Mesenchymal stem cell (in vitro differentiated cells and primary cell): ENCODE data around the gene CAPRIN1.

Experiments used
- DNase-seq: peaks from one replicate; pipeline ENCODE4 v3.0.0-alpha.2; 2013
- H2AFZ ChIP-seq: one replicate; pipeline ENCODE4 v1.6.1; 2013; ENCODE audit warnings: low read depth, mild to moderate bottlenecking, control low read depth, inconsistent platforms, low read length, moderate library complexity
- H2AK5ac ChIP-seq: 2 replicates; pipeline ENCODE4 v1.6.1; 2013; ENCODE audit warnings: low read length, moderate library complexity, mild to moderate bottlenecking, inconsistent platforms; ENCODE audit not compliant: severe bottlenecking
- H2BK120ac ChIP-seq: one replicate; pipeline ENCODE4 v1.6.1; 2013; ENCODE audit warnings: low read depth, mild to moderate bottlenecking, inconsistent platforms, low read length, moderate library complexity
- H2BK12ac ChIP-seq, 2 experiments: one replicate each; pipeline ENCODE4 v1.6.1; 2013; ENCODE audit warnings: inconsistent platforms in 2 of 2, low read length in 2 of 2, mild to moderate bottlenecking in 2 of 2, moderate library complexity in 2 of 2, control low read depth in 1 of 2
- H2BK15ac ChIP-seq: one replicate; pipeline ENCODE4 v1.6.1; 2013; ENCODE audit warnings: mild to moderate bottlenecking, low read depth, inconsistent platforms; ENCODE audit not compliant: poor library complexity, severe bottlenecking
- H2BK5ac ChIP-seq: 2 replicates; pipeline ENCODE4 v1.6.1; 2013; ENCODE audit warnings: low read depth, mild to moderate bottlenecking, low read length, control low read depth, inconsistent platforms; ENCODE audit not compliant: poor library complexity, severe bottlenecking
- H3K14ac ChIP-seq, 2 experiments: one replicate each; pipeline ENCODE4 v1.6.1; 2013; ENCODE audit warnings: inconsistent platforms in 2 of 2, low read length in 2 of 2, control low read depth in 1 of 2, mild to moderate bottlenecking in 1 of 2, moderate library complexity in 1 of 2
- H3K18ac ChIP-seq, 2 experiments: one replicate each; pipeline ENCODE4 v1.6.1; 2013; ENCODE audit warnings: inconsistent platforms in 2 of 2, low read length in 2 of 2, control low read depth in 1 of 2, low read depth in 1 of 2, mild to moderate bottlenecking in 1 of 2
- H3K23ac ChIP-seq, 2 experiments: one replicate each; pipeline ENCODE4 v1.6.1; 2013; ENCODE audit warnings: inconsistent platforms in 2 of 2, low read length in 2 of 2, mild to moderate bottlenecking in 2 of 2, moderate library complexity in 2 of 2, control low read depth in 1 of 2
- H3K27ac ChIP-seq: 2 replicates; pipeline ENCODE4 v1.5.1; 2013; ENCODE audit warnings: mild to moderate bottlenecking, moderate library complexity, low read length, control low read depth, inconsistent platforms; ENCODE audit not compliant: poor library complexity, severe bottlenecking
- H3K27me3 ChIP-seq, 2 experiments: 2 replicates each; pipeline versions ENCODE4 v1.6.1 to v1.7.0; 2013; ENCODE audit warnings: low read length in 2 of 2, mild to moderate bottlenecking in 2 of 2, moderate library complexity in 2 of 2, control low read depth in 1 of 2, inconsistent platforms in 1 of 2; ENCODE audit not compliant: control insufficient read depth in 1 of 2, insufficient read depth in 1 of 2
- H3K36me3 ChIP-seq, 2 experiments: 2 replicates each; pipeline versions ENCODE4 v1.6.1 to v1.7.0; 2013; ENCODE audit warnings: low read length in 2 of 2, control low read depth in 1 of 2, inconsistent platforms in 1 of 2, low read depth in 1 of 2, mild to moderate bottlenecking in 1 of 2; ENCODE audit not compliant: insufficient read depth in 2 of 2, control insufficient read depth in 1 of 2
- H3K4ac ChIP-seq, 2 experiments: one replicate each; pipeline ENCODE4 v1.6.1; 2013; ENCODE audit warnings: inconsistent platforms in 2 of 2, low read length in 2 of 2, mild to moderate bottlenecking in 2 of 2, moderate library complexity in 2 of 2, control low read depth in 1 of 2, low read depth in 1 of 2
- H3K4me1 ChIP-seq: 2 replicates; pipeline ENCODE4 v1.6.1; 2013; ENCODE audit warnings: low read depth, low read length, control low read depth; ENCODE audit not compliant: control insufficient read depth, insufficient read depth
- H3K4me2 ChIP-seq: 2 replicates; pipeline ENCODE4 v1.6.1; 2013; ENCODE audit warnings: low read length, mild to moderate bottlenecking, inconsistent platforms; ENCODE audit not compliant: poor library complexity, severe bottlenecking
- H3K4me3 ChIP-seq, 2 experiments: 2 replicates each; pipeline versions ENCODE4 v1.5.1 to v1.7.0; 2013; ENCODE audit warnings: low read length in 2 of 2, mild to moderate bottlenecking in 2 of 2, control low read depth in 1 of 2, low read depth in 1 of 2; ENCODE audit not compliant: insufficient read depth in 1 of 2
- H3K79me1 ChIP-seq: replicated peaks from 2 replicates; pipeline ENCODE4 v1.6.1; 2013; ENCODE audit warnings: mild to moderate bottlenecking, control low read depth, low read length, inconsistent platforms; ENCODE audit not compliant: poor library complexity, severe bottlenecking
- H3K9ac ChIP-seq: 2 replicates; pipeline ENCODE4 v1.7.0; 2013; ENCODE audit warnings: mild to moderate bottlenecking, low read length, moderate library complexity
- H3K9me3 ChIP-seq: 2 replicates; pipeline ENCODE4 v1.7.0; 2013; ENCODE audit warnings: mild to moderate bottlenecking, low read length; ENCODE audit not compliant: control insufficient read depth
- H4K8ac ChIP-seq: one replicate; pipeline ENCODE4 v1.6.1; 2013; ENCODE audit warnings: inconsistent platforms, mild to moderate bottlenecking, low read length, moderate library complexity
- H4K91ac ChIP-seq: one replicate; pipeline ENCODE4 v1.6.1; 2013; ENCODE audit warnings: mild to moderate bottlenecking, low read length, inconsistent platforms
- WGBS: methylation state at CpG from one replicate; pipeline ENCODE4 v1.1.7; 2013; ENCODE audit warnings: mixed read lengths; 5-methylcytosine and 5-hydroxymethylcytosine counted together

Gene CAPRIN1

DNA sequence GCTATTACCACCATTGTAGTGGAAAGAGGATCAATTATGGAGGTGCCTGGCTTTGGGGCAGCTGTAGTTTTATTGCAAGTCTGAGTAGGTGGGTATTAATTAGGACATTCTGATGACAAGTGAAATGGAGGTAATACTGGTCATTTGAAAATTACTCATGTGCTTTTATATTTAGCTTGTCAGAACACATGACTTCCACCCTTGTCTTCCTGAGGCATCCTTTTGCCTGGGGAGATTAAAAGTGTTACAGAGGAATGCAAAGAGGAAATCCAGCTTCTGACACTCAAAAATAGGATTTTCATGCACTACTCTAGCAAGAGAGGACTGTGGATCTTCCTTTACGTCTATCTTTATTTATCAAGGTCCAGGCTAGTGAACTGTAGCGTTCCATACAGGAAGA lies 44.7 kb upstream of the CAPRIN1 start:
- H2AFZ ChIP-seq: no peak overlapping the region
- H3K36me3 ChIP-seq: no peaks in the 10 kb centered on the region
- no peak overlapping the region for H2BK12ac ChIP-seq
- no peak overlapping the region for H3K4me2 ChIP-seq
- WGBS: 33% methylated on average over 1 of the region's 2 CpGs
- H4K8ac ChIP-seq: no peak overlapping the region
- H3K18ac ChIP-seq: no peak overlapping the region
- H3K9me3 ChIP-seq: no peaks in the 10 kb centered on the region
- H3K4ac ChIP-seq: no peak overlapping the region
- no peak overlapping the region for H2BK120ac ChIP-seq
- H2BK5ac ChIP-seq: no peak overlapping the region
- no peak overlapping the region for H3K27ac ChIP-seq
- no peaks in the 10 kb centered on the region for H3K79me1 ChIP-seq
- H4K91ac ChIP-seq: no peak overlapping the region
- H3K23ac ChIP-seq: no peak overlapping the region
- no peak overlapping the region for H2BK15ac ChIP-seq
- H3K9ac ChIP-seq: no peak overlapping the region
- no peak overlapping the region for H2AK5ac ChIP-seq
- H3K14ac ChIP-seq: no peak overlapping the region
- no peak for DNase-seq
- no peaks in the 10 kb centered on the region for H3K4me1 ChIP-seq
- no peak overlapping the region for H3K4me3 ChIP-seq
- peaks cover 37 to 43% of the 10 kb centered on the region in 2 experiments for H3K27me3 ChIP-seq

GRCh38 chr11:34012734-34013133 lies 38.8 kb upstream of the CAPRIN1 start:
- H2BK15ac ChIP-seq: no peak overlapping the region
- H3K23ac ChIP-seq: no peak overlapping the region
- no peak overlapping the region for H2AK5ac ChIP-seq
- peaks cover 6 to 12% of the 10 kb centered on the region in 2 experiments for H3K27me3 ChIP-seq
- H2BK120ac ChIP-seq: no peak overlapping the region
- no peaks in the 10 kb centered on the region for H3K4me1 ChIP-seq
- H2BK12ac ChIP-seq: no peak overlapping the region
- no peak overlapping the region for H3K4me2 ChIP-seq
- H3K27ac ChIP-seq: no peak overlapping the region
- no peak overlapping the region for H4K91ac ChIP-seq
- no peaks in the 10 kb centered on the region for H3K79me1 ChIP-seq
- H3K36me3 ChIP-seq: no peaks in the 10 kb centered on the region
- no peak for DNase-seq
- H3K18ac ChIP-seq: no peak overlapping the region
- H2AFZ ChIP-seq: no peak overlapping the region
- no peak overlapping the region for H3K4ac ChIP-seq
- H2BK5ac ChIP-seq: no peak overlapping the region
- H4K8ac ChIP-seq: no peak overlapping the region
- H3K9me3 ChIP-seq: no peaks in the 10 kb centered on the region
- no peak overlapping the region for H3K14ac ChIP-seq
- H3K4me3 ChIP-seq: no peak overlapping the region
- no CpG with 5 or more reads among the region's 1 CpG for WGBS
- H3K9ac ChIP-seq: no peak overlapping the region

DNA sequence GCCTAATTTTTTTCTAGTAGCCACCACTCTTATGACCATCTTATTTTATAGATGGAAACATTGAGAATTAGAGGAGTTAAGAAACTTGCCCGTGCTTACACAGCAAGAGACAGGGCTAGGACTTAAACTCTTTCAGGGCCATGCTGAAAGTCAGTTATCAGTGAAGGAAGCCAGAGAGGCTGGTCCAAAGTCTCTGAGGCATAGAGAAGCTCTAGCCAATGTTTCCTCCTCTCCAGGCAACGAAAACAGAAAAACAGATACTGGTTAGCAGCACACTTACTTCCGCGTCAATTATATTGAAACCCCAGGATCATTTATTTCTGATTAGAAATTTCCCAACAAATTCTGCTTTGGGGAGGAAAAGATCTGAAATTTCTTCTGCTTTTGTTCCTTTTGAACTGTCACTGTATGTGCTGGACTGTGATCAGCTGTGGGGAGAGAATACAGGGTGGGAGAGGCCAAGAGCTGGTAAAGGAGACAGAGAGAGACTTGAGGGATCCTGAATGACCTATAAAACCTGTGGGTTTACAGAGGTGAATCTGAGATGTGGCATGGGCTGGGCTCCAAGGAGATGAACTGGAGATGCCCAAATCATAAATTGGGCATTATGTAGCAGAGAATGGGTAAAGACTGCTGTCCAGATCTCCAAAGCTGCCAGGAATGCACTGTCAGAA lies 37.5 kb upstream of the CAPRIN1 start:
- no peaks in the 10 kb centered on the region for H3K4me1 ChIP-seq
- 90% methylated on average over 1 of the region's 4 CpGs for WGBS

GRCh38 chr11:34021977-34022735 lies 29.4 kb upstream of the CAPRIN1 start:
- Histone ChIP-seq H3K4me3 (no peak overlapping the region), H3K27me3 (no peaks in the 10 kb centered on the region), H4K8ac (no peak overlapping the region), H3K9me3 (peaks cover 10% of the 10 kb centered on the region), H3K9ac (no peak overlapping the region), H4K91ac (no peak overlapping the region), H3K23ac (no peak overlapping the region), H2AK5ac (no peak overlapping the region), H3K79me1 (no peaks in the 10 kb centered on the region), H2AFZ (no peak overlapping the region), H3K36me3 (no peaks in the 10 kb centered on the region), H2BK12ac (no peak overlapping the region), H2BK5ac (no peak overlapping the region), H3K4ac (no peak overlapping the region), H2BK15ac (no peak overlapping the region), H3K18ac (no peak overlapping the region), H3K27ac (no peak overlapping the region), H3K4me1 (no peaks in the 10 kb centered on the region), H2BK120ac (no peak overlapping the region), H3K4me2 (no peak overlapping the region), H3K14ac (no peak overlapping the region)
- DNase-seq: no peak
- WGBS: 84% methylated on average over 3 of the region's 3 CpGs

More for the DNA sequence above, 37.5 kb upstream of the CAPRIN1 start:
- H3K4me2 ChIP-seq: no peak overlapping the region
- no peaks in the 10 kb centered on the region for H3K9me3 ChIP-seq
- H2BK15ac ChIP-seq: no peak overlapping the region
- DNase-seq: no peak
- no peaks in the 10 kb centered on the region for H3K36me3 ChIP-seq
- H3K27me3 ChIP-seq: peaks cover 0 to 8% of the 10 kb centered on the region in 2 experiments
- H4K8ac ChIP-seq: no peak overlapping the region
- H3K27ac ChIP-seq: no peak overlapping the region
- no peak overlapping the region for H3K4ac ChIP-seq
- H2BK12ac ChIP-seq: no peak overlapping the region
- H2AK5ac ChIP-seq: no peak overlapping the region
- H2AFZ ChIP-seq: no peak overlapping the region
- no peak overlapping the region for H3K23ac ChIP-seq
- no peak overlapping the region for H2BK5ac ChIP-seq
- no peaks in the 10 kb centered on the region for H3K79me1 ChIP-seq
- peak overlapping the region; percentile 67 for H3K9ac ChIP-seq
- H3K14ac ChIP-seq: no peak overlapping the region
- H3K18ac ChIP-seq: no peak overlapping the region
- no peak overlapping the region for H3K4me3 ChIP-seq
- no peak overlapping the region for H2BK120ac ChIP-seq
- H4K91ac ChIP-seq: no peak overlapping the region
